Kidney capillary endothelial cell (primary cell): ENCODE measurements around the gene APOO.
A peak's percentile ranks its signal among the peaks of the same experiment; 100 is the strongest.

Experiments used
- DNase-seq: peaks from one replicate; pipeline ENCODE4 v3.0.0-alpha.2; 2018; ENCODE audit warnings: low spot score

Gene APOO

GRCh38 chrX:23817979-23818336 is 89.8 kb downstream of the APOO start:
- DNase-seq = no peak

DNA sequence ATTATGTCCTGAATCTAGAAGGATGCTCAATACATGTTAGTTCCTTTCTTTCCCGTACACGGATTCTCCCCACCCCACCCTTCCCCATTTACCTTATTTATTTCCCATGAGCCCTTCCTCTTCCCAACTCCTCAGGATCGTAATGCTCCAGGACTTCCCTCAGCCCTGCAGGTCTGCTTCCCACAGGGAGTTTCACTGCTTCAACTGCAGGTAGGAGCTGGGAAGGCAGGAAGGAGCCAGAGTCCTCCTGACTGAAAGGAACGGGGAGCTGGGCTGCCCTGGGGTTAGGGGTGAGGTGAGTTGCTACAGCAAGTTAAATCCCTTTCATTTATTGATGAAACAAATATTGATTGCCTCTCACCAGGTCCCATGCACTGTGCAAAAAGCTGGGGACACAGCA is 91.6 kb downstream of the APOO start:
- no peak for DNase-seq

DNA sequence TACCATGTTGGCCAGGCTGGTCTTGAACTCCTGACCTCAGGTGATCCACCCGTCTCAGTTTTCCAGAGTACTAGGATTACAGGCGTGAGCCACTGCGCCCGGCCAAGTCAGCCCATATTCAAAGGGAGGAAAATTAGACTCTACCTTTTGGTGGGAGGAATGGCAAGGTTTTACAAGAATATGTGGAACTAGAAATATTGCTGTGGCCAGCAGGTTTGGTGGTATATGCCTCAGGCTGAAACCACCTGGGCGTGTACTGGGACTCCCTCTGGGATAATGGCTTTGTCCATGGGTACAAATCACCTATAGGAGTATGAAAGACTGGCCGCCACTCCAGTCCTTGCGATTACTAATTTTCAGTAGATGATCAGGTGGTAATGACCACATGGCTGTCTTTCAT is 92.4 kb downstream of the APOO start:
- no peak for DNase-seq

GRCh38 chrX:23813808-23814207 is 93.9 kb downstream of the APOO start:
- DNase-seq = no peak

DNA sequence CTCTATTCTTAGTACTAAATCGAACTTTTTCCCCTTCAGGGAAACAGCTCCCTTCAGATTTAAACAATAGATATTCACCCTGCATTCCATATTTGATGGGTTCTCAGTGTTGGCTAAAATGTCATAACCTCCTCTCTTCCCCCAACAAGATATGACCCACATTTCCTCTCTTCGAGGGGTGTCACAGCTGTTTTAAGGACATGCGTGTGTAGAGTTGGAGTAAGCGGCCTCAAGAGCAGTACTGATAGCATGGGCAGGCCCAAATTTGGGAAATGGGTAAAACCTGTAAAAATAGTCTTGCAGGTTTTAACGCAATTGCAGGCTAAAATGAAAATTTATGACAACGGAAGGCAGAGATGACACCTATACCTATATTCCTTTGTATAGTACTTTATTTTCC is 96.1 kb downstream of the APOO start:
- DNase-seq = no peak

- peak; percentile 35 for DNase-seq
Measured at GRCh38 chrX:23811108-23811651, 96.6 kb downstream of the APOO start.

GRCh38 chrX:23810279-23810678 is 97.5 kb downstream of the APOO start:
- no peak for DNase-seq

- DNase-seq = no peak
Measured at GRCh38 chrX:23805389-23805788, 102.3 kb downstream of the APOO start.

- no peak for DNase-seq
Measured at GRCh38 chrX:23804578-23804977, 103.2 kb downstream of the APOO start.

DNA sequence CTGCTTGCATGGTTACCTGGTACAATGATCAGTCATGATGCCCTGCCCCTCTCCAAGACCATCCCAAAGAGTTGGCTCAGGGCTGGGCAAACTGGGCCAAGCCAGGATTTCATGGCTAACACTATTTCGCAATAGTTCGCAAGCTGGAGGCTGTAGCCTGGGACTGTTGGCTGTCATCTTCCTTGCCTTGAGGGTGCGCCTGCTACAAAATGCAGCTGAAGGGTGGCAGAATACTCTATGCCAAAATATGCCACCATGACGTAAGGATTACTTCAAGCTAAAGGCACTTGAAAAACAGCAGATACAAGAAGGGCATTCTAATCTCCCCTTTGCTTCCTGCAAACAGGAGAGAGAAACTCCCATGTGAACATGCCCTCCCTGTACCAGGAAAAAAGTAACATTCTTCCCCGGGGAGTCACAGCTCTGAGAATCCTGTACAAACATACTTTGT is 103.8 kb downstream of the APOO start:
- no peak for DNase-seq

- no peak for DNase-seq
Measured at GRCh38 chrX:23802431-23802830, 105.3 kb downstream of the APOO start.

DNA sequence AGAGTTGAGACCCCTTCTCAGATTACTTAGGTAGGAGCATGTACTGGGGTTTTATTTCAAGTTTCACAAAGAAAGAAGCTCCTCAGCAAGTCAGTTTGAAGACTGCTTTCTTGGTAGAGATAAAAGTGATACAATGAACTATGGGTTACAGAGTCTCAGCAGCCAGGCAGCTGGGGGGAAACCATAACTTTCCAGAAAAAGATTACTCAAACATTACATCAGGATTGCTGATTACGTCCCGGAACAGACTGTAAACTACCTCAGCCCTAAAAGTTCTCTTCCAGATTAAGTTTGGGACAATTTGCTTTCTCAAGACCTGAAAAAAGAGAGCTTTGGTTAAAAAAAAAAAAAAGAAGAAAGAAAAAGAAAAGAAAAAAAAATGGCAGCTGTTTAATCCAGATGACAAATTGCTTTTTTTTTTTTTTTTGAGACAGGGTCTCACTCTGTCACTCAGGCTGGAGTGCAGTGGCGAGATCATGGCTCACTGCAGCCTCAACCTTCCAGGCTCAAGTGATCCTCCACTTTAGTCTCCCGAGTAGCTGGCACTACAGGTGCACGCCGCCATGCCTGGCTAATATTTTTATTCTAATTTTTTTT is 108.2 kb downstream of the APOO start:
- DNase-seq = no peak

- no peak for DNase-seq
Measured at GRCh38 chrX:23797371-23798128, 110.2 kb downstream of the APOO start.

DNA sequence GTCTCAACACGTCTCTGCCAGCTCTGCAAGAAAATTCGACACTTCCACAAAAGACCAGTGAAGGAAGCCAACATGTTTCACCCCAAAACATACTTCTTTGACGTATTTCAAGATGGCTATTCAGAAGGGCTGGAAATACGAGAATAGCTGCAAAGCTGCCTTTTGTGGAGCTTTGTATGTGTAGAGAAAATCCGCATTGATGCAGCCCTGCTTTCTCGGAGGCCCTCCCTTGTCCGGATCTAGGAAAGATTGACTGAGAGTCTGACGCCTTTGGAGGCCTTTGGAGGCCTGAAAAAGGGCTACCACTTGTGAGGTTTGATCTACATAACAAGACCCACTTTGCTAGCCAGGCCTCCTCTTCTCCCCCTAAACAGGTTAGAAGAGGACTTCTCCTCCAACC is 112.5 kb downstream of the APOO start:
- DNase-seq = no peak

DNA sequence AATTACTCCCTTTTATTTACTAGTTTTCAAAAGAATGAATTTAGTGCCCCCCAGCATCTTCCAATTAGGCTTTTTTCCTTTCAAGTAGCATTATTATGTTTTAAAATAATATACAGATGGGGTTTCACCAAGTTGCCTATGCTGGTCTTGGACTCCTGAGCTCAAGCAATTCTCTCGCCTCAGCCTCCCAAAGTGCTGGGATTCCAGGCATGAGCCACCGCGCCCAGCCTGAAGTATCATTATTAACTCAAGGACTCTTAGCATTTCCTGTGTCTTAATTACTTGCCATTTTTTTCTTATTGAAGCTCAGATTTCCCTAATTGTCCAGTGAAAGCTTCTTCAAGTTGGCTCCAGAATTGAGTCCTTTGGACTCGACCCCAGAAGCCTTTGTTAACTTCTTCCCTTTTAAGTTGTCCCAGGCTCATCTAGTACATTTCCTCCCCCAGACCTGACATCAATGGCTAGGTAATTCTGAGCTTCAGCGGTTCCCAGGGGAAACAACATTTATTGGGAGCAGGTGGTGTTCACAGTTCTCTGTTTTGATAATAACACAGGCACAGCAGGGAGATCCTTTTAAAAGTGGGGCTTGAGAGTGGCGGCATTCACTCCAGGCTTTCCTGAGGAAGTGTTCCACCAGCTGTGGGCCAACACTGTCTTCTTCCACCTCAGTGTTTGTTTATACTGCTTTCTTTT is 114.7 kb downstream of the APOO start:
- DNase-seq = no peak

- DNase-seq = no peak
Measured at GRCh38 chrX:23790155-23790497, 117.6 kb downstream of the APOO start.

GRCh38 chrX:23789386-23790154 is 118.2 kb downstream of the APOO start:
- DNase-seq = no peak

DNA sequence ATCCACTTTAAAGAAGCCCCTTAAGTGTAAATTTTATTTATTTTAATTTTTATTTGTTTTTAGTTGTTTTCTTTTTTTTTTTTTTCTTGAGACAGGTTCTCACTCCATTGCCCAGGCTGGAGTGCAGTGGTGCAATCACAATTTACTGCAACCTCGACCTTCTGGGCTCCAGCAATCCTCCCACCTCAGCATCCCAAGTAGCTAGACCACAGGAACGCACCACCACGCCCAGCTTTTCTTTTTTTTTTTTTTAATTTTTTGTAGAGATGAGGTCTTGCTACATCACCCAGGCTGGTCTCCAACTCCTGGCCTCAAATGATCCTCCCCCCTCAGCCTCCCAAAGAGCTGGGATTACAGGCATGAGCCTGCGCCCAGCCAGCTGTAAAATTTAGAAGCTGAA is 118.8 kb downstream of the APOO start:
- DNase-seq = no peak

- no peak for DNase-seq
Measured at GRCh38 chrX:23788521-23788920, 119.2 kb downstream of the APOO start.

- DNase-seq = no peak
Measured at GRCh38 chrX:23787745-23788118, 120.0 kb downstream of the APOO start.

DNA sequence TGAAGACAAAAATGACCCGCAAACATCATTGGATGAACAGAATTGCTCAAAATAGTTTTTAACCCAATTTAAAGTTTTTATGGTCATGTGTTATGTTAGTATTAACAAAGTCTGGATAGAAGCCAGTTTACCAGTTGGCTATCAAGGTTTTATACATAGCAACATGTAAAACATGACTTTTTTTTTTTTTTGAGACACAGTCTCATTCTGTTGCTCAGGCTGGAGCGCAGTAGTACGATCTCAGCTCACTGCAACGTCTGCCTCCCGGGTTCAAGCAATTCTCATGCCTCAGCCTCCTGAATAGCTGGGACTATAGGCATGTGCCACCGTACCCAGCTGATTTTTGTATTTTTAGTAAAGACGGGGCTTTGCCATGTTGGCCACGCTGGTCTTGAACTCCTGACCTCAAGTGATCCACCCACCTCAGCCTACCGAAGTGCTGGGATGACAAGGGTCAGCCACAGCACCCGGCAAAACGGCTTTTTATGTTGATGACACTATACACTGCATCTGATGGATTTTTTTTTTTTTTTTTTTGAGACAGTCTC is 121.4 kb downstream of the APOO start:
- no peak for DNase-seq

- no peak for DNase-seq
Measured at GRCh38 chrX:23785580-23785979, 122.2 kb downstream of the APOO start.
